GM19372 (cell line): ENCODE results near the gene CAMTA2.

Source experiments
- ATAC-seq: cut with Tn5 transposase; IDR thresholded peaks from one replicate; pipeline ENCODE4 v1.9.1; 2021; ENCODE audit warnings: mild to moderate bottlenecking, low read depth, moderate library complexity; ENCODE audit not compliant: unreplicated experiment

The CAMTA2 gene

DNA sequence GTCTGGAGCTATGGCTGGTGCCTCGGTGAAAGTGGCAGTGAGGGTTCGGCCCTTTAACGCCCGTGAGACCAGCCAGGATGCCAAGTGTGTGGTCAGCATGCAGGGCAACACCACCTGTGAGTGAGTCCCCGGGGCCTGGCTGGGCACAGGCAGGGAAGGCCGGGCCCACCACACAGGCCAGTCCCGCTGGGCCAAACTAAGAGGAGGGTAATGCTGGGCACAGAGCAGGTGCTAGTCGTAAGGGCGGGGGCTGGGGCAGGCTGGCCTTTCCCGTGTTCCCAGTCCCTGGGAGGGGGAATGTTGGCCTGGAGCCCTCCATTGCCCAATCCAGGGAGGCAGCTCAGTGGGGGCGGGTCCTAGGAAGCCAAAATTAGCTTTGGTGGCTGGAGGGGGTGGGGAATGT is 12.8 kb upstream of the CAMTA2 start:
- no peak for ATAC-seq

DNA sequence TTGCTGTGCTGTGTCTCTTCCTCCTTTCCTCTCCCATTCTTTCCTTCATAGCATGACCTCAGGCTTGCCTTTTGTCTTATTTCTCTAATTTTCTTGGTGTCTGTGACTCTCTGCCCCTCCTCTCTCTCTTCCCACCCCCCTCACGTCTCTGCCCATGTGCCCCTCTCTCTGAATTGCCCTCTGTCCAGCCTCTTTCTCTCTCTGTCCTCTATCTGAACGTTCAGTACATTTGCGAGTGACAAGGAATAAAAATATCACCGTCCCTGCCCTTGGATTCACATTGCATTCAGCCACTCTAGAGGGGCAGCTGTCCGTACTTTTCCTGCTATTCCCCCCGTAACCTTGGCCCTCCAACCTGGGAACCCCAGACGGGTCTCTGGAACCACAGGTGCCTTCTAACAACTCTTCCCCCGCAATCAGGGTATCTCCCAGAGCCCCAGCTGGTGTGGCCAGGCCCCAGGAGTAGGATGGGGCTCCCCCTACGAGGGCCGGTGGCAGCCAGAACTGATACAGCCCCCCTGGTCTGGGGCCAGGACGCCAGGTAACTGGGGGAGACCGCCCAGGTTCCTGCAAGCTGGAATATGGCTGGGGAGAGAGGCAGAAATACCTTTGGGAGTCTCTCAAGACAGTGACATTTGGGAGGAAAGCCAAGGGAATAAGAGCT is 12.1 kb upstream of the CAMTA2 start:
- ATAC-seq = no peak

DNA sequence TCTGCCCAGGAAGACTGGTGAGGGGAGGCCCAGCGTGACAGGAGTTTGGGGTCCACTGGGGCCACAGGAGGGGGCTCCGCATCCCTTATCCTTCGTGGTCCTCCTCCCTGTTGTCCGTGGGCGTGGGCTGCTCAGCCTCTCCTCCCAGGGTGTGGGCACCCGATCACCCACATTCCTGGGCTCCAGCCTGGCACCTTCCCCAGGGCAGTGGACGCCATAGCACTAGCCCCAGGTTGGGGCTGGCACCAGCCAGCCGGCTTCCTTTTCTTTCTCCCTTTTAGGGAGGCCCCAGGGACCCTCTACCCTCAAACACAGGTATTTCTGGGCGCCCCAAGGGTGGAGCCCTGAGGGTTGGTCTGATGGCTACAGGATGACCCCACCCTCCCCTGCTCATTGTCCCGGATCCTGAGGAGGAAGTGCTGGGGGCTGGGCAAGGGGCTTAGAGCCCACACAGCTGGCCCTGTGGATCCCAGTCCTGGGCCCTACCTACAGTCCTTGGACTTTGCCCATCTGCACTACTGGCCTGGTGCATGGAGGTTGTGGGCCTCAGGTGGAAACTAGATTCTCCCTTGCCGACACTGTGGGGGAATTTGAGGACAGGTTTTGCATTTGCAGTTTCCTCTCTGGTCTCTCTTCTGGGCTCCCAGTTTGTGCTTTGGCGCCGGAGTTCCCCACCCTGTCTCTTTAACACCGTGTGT is 11.4 kb upstream of the CAMTA2 start:
- no peak for ATAC-seq

DNA sequence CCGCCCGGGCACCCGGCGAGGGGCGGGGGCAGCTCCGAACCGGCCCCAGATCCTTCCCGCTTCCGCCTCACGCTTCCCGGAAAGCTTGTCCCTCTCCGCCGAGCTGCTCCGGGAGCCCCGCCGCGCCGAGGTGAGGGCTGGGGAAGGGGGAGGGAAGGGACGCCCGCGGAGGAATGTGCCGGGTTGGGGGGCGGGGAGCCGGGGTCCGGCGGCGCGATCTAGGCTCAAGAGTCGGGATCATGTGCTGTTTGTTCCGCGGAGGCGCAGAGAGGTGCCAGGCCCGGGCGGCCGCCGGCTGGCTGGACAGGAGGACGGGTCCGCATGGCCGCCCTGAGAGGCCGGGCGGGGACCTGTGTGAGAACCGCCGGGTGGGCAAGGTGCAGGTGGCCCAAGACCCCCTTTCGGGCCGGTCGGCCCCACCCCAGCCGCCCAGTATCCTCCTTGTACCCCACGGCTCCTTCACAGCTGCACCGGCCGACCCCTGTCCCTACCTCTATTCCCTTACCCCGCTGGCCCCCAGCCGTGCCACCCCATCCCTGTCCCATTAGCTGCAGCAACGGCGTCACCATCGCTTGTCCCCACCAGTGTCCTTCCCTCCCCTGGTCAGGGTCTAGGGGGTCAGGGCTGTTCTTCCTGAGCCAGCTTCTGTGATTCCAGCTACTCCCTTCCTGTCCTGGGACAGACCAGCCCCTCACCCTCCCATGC is 10.7 kb upstream of the CAMTA2 start:
- no peak for ATAC-seq

DNA sequence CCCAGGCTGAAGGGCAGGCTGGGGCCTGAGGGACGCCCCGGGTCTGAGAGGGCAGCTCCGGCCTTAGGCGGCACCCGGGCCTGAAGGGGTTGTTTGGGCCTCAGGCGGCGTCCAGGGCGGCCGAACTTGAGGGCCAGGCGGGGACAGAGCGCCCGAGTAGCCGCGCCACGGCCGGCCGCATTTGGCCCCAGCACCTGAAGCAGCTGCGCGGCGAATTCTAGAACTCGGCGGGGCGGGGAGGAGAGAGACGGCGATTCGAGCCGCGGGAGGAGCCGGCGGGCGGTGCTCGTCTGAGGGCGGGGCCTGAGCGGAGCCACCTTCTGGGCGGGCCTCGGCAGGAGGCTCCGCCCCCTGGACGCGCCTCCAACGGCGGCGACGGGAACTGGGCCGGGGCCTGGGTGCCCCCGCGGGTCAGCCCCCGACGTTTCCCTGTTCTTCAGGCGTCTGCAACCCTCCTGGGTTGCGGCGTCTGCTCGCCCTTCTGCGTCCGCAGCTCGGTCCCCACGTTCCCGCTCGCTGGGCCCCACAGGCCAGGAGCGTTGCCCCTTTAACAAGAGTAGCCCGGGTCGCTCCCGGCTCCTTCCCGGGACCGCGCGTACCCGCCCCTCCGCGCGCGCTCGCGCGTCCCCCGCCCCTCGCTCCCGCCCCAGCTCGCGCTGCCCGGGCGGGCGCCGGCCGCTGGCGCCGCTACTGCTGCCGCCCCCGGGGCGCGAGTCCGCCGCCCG is 10.0 kb upstream of the CAMTA2 start, which contains the start of the genes INCA1 and KIF1C:
Gene INCA1, minus strand, starts transcription at position 221 of the 725 bp plus-strand sequence. CDS start 3,085 bp downstream, outside the sequence.
Gene KIF1C, plus strand, starts transcription at position 649 of the 725 bp plus-strand sequence. CDS start 2,297 bp downstream, outside the sequence.
- peak; percentile 82 for ATAC-seq

DNA sequence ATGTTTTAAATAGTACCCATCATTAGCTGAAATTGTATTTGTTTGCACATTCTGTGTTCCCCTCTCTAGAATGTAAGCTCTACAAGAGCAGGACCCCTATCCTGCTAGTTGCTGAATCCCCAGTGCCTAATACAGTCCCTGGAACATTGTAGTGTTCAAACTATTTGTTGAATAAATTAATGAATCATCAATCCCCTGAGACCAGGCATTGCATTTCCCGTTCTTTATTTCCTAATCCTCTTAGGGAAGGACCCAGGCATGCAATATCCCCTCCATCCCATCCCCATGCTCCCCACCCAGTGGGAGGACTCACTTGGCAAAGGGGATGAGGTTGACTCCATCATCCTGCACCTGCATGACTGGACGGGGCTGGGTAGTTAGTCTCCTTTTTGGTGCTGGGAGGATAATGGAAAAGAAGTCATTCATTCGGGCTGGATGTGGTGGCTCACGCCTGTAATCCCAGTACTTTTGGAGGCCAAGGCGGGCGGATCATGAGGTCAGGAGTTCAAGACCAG is 6.7 kb upstream of the CAMTA2 start:
- ATAC-seq = no peak

DNA sequence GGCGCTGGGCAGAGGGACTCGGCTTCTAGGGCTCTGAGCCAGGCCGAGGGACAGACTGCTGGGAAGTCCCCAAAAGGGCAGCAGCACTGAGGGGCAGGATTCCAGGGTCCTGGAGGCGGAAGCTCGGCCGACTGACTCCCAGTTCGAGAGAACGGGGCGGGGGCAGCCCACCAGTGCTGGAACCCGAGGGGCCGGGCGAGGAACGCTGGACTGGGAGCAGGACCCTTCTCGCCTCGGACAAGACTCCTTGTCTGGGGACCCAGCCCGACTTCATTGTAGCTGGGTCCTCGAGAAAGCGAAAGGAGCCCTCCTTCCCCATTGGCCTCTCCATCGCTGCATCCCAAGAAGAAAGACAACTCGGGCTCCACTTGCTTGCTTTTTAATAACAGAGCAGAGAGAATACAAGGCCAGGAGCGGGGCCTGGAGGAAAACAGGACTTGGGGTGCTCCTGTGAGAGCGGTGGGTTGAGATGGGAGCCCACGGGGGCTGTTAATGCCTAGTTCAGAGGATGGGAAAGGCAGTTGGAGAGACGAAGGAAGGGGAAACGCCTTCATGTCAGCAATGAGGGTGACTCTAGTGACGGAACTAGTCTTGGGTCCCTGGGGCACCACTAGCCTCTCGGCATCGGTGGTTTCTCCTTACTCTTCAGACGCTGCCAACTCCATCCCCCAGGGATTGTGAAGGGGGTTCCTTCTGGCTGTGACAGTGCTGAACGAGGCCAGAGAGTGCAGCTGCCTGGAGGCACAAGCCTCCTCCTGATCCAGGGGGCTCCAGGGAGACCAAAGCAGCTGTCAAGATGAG is 492 bp upstream of the CAMTA2 start:
- peak; percentile 9 for ATAC-seq

DNA sequence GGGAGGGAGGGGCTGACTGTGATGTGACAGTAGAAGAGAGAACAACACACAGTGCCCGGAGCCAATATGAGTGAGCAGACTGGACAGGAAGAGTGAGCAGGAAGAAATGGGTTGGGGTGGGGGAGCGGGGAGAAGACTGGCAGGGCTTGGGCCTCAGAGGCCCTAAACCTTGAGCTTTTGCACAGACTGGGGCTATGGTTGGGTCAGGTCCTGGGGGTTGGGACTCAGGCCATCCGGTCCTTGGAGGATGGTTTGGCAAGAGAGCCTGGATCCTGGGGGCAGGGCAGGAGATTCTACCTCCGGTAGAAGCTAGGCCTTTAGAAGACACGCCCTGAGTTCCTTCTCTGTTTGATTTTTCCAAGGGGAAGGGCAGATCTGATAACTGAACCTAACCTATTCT is 1.1 kb downstream of the CAMTA2 start:
- ATAC-seq = no peak

DNA sequence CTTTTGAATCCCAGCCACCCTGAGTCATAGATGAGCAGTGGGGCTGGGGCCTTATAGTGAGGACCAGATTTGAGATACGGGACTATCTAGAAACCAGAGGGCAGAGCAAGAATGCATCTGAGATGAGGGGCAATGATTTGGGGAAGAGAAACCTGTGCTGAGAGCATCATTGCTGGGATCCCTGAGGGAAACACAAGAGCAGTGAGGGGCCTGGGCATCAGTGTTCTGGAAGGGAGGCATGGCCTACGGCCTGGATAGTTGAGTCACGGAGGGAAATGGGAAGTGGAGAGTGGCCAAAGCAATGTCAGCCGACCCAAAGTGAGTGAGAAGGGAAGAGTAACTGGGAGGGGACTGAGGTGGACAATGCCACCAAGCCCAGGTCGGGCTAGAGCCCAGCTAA is 5.2 kb downstream of the CAMTA2 start:
- no peak for ATAC-seq

DNA sequence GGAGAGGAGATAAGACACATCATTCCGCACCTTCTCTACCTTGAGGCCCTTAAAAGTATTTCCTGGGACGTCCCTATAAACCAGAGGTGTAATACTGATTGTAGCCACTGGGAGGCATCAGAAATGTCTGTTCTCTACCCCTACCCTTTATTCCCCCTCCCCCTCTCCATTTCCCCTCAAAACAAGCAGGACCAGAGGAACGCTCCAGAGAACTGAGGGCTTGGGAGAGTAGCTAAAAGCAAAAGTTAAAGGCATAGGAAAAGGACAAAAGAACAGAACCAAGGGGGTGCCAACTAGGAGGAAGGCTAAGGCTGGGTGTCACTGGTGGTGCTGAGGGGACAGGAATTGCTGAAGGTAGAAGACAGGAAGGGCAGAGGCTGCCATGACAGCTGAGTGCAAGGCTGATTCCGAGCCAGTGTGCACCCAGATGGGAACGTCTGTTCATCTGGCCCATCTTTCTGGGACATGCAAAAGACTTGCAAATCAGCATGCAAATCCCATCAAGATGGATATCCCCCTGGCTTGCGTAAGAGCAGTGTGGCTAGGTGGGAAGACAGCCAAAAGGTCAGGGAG is 6.7 kb downstream of the CAMTA2 start:
- no peak for ATAC-seq

DNA sequence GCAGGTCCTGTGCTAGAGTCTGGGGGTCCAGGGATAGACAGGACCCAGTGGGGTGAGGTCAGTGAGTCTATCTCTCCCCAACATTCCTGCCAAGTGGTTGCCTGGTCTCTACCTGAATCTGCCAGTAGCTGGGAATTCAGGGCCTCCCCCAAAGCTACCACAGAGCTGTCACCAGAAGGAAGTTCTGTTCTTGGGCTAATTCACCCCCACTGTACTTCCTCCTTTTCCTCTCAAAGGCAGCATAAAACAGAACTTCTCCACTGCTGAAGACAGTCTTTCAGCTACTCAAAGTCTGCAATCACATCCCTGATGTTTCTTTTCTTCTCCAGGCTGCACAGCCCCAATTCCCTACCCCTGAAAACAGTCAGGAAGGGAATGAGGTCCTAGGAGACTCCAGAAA is 8.7 kb downstream of the CAMTA2 start:
- no peak for ATAC-seq

DNA sequence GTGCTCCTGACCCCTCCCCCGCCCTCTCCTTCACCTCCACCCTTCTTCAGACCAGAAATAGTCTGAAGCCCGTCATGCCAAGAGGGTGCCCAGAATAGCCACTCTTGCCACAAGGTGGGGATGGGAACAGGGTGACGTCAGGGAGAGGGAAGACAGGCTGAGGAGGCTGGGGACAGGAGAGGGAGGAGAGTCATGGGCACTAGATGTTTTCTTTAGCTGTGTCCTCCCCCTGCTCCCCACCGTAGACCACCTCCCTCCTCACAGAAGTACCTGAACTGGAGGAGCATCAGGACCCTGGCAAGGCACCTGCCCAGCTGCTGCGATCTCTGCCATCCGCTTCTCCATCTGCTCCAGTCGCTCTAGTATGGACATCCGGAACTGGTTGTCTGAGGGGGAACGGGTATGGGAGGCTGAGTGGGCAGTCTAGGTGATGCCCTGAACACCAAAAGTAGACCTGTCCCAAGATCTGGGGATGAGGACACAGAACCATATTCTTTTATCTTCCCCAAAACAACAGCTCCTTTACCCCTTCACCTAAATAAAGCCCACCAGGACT is 13.3 kb downstream of the CAMTA2 start:
- ATAC-seq = no peak

DNA sequence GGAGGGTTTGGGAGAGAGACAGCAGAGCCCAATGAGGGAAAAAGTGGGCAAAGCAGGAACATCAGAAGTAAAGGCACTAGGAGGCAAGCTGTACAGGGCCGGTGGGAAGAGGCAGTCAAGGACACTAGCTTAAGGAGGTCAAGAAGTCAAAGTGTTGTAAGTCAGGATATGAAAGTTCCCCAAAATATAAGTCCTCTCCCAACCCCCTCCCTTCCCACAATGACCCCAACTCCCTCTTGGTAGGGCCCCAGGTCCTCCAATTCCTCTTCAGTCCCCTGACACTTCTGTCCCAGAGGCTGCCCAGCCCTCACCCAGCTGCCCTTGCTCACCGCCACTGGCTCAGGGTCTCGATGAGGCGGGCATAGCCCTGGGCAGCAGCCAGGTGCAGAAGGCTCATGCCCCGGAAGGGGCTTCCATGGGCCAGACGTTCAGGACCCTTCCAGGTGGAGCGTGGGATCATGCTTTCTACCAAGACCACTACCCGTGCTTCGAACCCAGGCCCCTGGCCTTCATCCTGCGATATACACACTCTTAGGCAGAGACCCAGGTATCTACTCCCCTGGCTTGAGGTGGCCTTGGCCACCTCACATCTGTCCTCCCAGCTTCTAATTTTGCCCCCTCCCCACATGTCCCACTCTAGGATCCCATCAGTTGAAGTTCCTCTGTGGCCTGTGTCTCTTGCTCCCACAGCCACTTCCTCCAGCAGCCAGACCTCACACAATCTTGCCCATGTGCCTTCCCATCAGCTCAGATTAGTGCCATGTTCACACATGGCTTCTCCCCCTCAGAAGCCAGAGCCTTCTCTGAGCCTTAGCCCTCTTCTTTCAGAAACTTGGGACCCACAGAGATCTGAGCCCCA is 14.0 kb downstream of the CAMTA2 start:
- no peak for ATAC-seq

DNA sequence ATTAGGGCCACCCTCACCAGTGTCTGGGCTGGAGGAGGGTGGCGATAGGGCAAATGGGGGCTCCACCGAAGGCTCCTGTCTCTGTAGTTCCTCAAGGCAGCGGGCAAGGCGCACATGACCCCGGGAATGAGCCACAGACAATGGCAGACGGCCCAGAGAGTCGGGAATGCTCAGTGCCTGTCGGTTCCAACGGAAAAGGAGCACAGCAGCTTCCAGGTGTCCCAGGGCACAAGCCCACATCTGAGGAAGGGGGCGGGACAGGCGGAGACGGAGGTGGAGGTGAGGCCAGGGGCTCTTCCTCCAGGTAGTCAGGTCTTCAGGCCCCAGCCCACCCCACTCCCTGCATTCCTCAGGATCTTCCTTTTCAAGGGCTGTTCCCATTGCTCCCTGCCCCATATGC is 14.7 kb downstream of the CAMTA2 start:
- no peak for ATAC-seq

DNA sequence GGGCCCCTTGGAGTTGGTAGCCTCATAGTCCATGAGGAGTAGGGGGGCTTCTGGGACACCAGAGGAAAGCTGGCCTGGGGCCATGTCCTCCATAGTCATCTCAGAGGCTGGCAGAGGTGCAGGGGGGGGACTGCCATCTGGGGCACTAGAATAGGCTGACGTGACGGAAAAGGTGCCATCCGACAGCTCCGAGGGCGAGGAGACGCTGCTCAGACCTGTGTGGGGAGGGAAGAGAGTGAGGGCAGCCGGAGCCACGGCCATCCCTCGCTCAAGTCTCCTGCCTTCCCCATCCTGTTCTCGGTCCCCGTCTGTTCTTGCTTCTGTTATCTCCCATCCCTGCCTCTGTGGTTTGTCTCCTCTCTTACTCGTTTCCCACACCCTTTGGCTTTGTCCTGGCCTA is 15.2 kb downstream of the CAMTA2 start:
- ATAC-seq = no peak

DNA sequence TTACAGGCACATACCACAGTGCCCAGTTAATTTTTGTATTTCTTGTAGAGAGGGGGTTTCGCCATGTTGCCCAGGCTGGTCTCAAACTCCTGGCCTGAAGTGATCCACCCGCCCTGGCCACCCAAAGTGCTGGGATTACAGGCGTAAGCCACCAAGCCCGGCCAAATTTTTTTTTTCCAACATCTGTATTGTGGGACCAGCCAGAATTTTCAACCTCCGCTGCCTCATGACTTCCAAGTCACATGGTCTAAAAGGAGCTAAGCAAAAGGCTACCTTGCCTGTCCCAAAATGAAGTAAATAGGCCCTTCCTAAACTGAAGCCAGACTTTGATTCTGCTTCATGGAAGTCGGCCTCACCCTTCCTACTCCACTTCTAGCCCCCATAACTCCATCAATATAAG is 15.6 kb downstream of the CAMTA2 start:
- ATAC-seq = no peak

DNA sequence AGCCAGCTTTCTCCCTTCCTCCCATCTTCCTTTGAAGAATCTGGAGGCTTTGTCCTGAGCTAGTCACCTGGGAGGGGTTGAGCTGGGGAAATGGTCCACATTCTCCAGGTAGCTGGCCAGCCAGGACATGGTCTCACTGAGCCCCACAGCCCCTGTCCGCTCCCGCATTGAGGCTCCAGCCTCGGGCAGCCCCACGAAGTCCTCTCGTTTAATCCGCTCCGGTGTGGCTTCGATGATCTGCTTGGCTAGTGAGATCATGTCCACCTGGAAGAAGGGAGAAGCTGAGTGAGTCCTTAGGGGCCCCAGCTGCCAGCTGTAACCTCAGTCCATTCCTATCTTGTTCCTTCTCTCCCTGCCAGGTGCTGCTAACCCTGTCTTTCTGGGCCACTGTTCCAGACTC is 17.2 kb downstream of the CAMTA2 start:
- no peak for ATAC-seq

DNA sequence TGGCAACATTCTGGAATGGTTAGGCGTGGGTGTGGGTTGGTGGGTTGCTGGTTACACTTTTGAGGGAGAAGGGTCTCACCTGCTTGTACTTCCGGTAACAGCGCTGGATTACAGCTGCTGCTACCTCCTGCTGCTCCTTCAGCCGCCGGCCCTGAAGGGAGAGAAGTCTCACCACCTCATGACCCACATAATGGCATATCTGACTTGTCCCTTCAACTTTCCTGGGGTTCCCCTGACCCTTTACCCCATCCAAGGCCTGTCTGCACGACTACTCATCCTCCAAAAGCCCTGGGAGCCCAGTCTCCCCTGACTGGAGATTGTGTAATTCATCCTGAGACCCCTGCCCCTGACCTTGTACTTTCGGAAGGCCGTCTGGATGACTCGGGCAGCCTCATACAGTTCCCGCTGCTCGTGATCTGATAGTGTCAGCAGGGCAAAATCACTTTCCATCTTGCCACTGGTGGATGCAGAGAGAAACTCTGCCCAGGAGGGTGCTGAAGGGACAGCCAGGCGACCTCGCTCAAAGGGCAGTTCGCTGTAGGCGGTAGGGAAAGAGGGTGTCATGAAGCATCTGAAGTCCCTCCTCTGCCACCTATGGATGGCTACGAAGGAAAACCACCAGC is 17.8 kb downstream of the CAMTA2 start:
- ATAC-seq = no peak
